MCF 10A (cell line): ENCODE measurements around the gene FKBP5. TPM values are rescaled to one million over a fixed set of nuclear protein-coding genes. Genes with fewer than 3 reads are reported as not detected.

Experiments used
- Bru-seq: library from RNA; stranded (reverse); fragments of 400-500 nt; gene quantifications from one replicate; lab custom pipeline; 2021; lab: Mats Ljungman, UMichigan
- BruChase-seq, 2 experiments: library from RNA; stranded (reverse); fragments of 400-500 nt; gene quantifications; one replicate each; lab custom pipeline; 2021; lab: Mats Ljungman, UMichigan
- BruUV-seq: library from RNA; stranded (reverse); fragments of 400-500 nt; replicated peaks from 2 replicates; lab custom pipeline; 2021; lab: Mats Ljungman, UMichigan
- CTCF ChIA-PET: fragments of 300-600 bp; sonication (Branson Sonifier 250); formaldehyde crosslinking; extraction: SDS; loops from one replicate; lab custom pipeline; 2021; ENCODE audit warnings: antibody characterized with exemption, inconsistent platforms; lab: Yijun Ruan, JAX
- POLR2A ChIA-PET: fragments of 300-600, 350-650 bp; sonication (Branson Sonifier 250); formaldehyde crosslinking; extraction: SDS; loops from one replicate; lab custom pipeline; 2020; ENCODE audit warnings: antibody characterized with exemption, inconsistent platforms; lab: Yijun Ruan, JAX
- DNase-seq: peaks from one replicate; pipeline ENCODE4 v3.0.0-alpha.2; 2018; ENCODE audit not compliant: unreplicated experiment
- H3K27ac Mint-ChIP-seq: one replicate; pipeline ENCODE4 v1.8.0; 2022; ENCODE audit warnings: mild to moderate bottlenecking, low read depth, mixed read lengths; ENCODE audit not compliant: unreplicated experiment
- H3K27me3 Mint-ChIP-seq: one replicate; pipeline ENCODE4 v1.8.0; 2022; ENCODE audit warnings: mixed read lengths; ENCODE audit not compliant: insufficient read depth, unreplicated experiment
- H3K36me3 Mint-ChIP-seq: one replicate; pipeline ENCODE4 v1.8.0; 2022; ENCODE audit warnings: mild to moderate bottlenecking, moderate library complexity, mixed read lengths; ENCODE audit not compliant: insufficient read depth, unreplicated experiment
- H3K4me1 Mint-ChIP-seq: one replicate; pipeline ENCODE4 v1.8.0; 2022; ENCODE audit warnings: mixed read lengths; ENCODE audit not compliant: insufficient read depth, unreplicated experiment
- H3K4me3 Mint-ChIP-seq: one replicate; pipeline ENCODE4 v1.8.0; 2022; ENCODE audit warnings: mild to moderate bottlenecking, moderate library complexity, mixed read lengths; ENCODE audit not compliant: unreplicated experiment
- H3K9me3 Mint-ChIP-seq: one replicate; pipeline ENCODE4 v1.8.0; 2022; ENCODE audit warnings: mixed read lengths; ENCODE audit not compliant: unreplicated experiment
- intact Hi-C: fragments of 100-400 bp; cut with micrococcal nuclease; formaldehyde crosslinking; loops from 2 replicates; pipeline ENCODE4 v1.14.1; 2022
- long read RNA-seq: library from polyadenylated mRNA; stranded (forward); transcript quantifications from one replicate; pipeline ENCODE4 v2.0.0, GENCODE V29; 2022
- total RNA-seq: library from RNA; stranded (reverse); gene quantifications from 2 replicates; pipeline ENCODE4 v1.2.3, GENCODE V29; 2022
- TF ChIP-seq, protein P1 (sequence below): fragments of 200-600 bp; IDR thresholded peaks from one replicate; pipeline ENCODE4 v1.8.0; 2022; ENCODE audit warnings: antibody characterized with exemption, mild to moderate bottlenecking; ENCODE audit not compliant: unreplicated experiment

The FKBP5 gene
- total RNA-seq (304 and 387 TPM in 2 replicates), Bru-seq, nascent RNA (percentile 97 among the genes with signal in this experiment), BruChase-seq, experiment 1, labeled RNA remaining after a 6-hour chase (percentile 95 among the genes with signal in this experiment), BruChase-seq, experiment 2, labeled RNA remaining after a 2-hour chase (percentile 96 among the genes with signal in this experiment)
- long read RNA-seq, transcript FKBP5-201 (11 exons, 3,772 nt): major isoform, 1,854 of 2,332 reads
- long read RNA-seq, partial matches to known transcripts: 88 of 2,332 reads
- long read RNA-seq, other reads (novel, unspliced or antisense): 386 of 2,332 reads

DNA sequence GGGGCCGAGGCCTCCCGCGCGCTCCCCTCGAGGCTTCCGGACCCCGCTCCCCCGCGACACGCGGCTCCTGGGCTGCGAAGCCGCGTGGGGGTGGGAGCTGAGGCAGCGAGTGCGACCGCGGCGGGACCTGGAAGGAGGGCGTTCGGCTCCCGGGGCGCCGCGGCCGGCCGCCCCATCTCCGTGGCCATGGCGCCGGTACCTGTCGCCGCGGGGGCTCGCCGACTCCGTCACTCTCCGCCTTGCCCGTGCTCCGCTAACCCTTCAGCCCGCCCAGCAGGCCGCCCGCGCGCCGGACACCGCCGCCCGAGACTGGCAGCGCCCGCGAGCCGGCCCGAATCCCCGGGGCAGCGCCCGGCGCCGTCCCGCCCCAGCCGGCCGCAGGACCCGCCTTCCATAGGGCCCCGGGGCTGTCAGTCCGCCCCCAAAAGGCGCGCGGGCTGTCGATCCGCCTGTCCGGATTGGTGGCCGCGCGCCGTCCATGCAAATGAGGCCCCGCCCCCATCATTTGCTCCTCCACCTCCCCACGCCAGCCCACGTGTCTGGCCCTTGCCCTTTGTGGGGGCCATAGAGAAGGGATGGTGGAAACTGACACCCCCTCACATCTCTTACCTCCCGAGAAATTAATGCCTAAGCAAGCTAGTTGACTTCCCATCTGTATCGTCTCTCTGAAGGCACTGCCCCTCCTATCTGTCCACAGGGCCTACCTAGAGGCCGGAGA, at the start of gene FKBP5:
TSS of gene FKBP5 (minus strand) at position 311 of the 718 bp plus-strand sequence. CDS start 46,091 bp downstream, outside the sequence.
- H3K27ac Mint-ChIP-seq: peak within 1 kb of the TSS; percentile 95
- BruUV-seq: no TSS peak
- H3K36me3 Mint-ChIP-seq: peaks cover 50% of the 10 kb centered on the region
- intact Hi-C loops: loop anchor here (1.0 to 5.0 kb wide), 2 partner anchors 40 to 86 kb away; no protein-coding TSS in a partner anchor
- H3K27me3 Mint-ChIP-seq: no peaks in the 10 kb centered on the region
- peaks cover 21% of the 10 kb centered on the region for H3K4me1 Mint-ChIP-seq
- ChIA-PET CTCF (interaction anchor here (0.6 to 2.6 kb wide), 4 partner anchors 39 to 102 kb away, joined by 3 to 11 read pairs (median 4); partner anchors contain the start of gene ARMC12), POLR2A (interaction anchor here (0.7 to 25.9 kb wide), 10 partner anchors 10 to 262 kb away, joined by 3 to 1351 read pairs (median 4); partner anchors contain the start of gene ARMC12)
- TF ChIP-seq, protein P1, sequence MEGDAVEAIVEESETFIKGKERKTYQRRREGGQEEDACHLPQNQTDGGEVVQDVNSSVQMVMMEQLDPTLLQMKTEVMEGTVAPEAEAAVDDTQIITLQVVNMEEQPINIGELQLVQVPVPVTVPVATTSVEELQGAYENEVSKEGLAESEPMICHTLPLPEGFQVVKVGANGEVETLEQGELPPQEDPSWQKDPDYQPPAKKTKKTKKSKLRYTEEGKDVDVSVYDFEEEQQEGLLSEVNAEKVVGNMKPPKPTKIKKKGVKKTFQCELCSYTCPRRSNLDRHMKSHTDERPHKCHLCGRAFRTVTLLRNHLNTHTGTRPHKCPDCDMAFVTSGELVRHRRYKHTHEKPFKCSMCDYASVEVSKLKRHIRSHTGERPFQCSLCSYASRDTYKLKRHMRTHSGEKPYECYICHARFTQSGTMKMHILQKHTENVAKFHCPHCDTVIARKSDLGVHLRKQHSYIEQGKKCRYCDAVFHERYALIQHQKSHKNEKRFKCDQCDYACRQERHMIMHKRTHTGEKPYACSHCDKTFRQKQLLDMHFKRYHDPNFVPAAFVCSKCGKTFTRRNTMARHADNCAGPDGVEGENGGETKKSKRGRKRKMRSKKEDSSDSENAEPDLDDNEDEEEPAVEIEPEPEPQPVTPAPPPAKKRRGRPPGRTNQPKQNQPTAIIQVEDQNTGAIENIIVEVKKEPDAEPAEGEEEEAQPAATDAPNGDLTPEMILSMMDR: no peak
- DNase-seq: peak; percentile 91
- peak within 1 kb of the TSS; percentile 97 for H3K4me3 Mint-ChIP-seq
- no peaks in the 10 kb centered on the region for H3K9me3 Mint-ChIP-seq

DNA sequence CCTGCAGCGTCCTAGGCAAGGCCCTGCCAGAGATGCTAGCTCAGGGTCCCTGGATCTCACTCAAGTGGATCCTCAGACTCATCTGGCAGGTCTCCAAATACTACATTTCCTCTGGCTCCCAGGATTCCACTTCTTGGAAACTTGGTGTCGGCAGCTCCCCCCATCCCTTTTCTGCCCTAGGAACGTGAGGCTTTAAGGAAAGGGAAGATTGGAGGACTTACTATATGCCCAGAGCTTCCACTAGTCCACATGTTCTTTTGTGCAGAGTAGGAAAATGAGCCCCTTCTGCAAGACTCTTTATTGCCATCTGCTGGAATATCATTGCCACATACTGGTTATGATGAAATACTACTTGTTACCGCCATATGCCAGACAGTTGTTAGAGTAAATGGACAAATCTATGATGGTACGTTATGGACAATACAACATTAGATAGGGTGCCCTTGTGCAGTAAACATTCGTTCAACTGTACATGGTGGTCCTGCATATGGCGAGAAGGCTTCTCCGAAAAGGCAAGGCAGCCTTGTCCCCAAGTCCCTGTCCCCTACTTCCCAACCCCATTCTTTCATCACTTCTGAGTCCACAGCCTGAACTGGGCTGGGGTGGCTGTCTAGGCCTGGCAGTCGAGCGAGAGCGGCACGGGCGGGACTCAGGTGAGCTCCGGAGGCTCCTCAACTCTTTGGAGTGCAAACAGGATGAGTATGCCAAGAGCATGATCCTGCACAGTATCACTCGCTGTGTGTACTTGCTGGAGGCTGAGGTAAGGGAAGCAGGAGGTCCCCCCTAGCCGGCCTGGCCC, 48.9 kb upstream of the FKBP5 start:
- no peaks in the 10 kb centered on the region for H3K36me3 Mint-ChIP-seq
- H3K4me1 Mint-ChIP-seq: peaks cover 34% of the 10 kb centered on the region
- H3K9me3 Mint-ChIP-seq: no peaks in the 10 kb centered on the region
- no TSS peak for BruUV-seq
- intact Hi-C loops: loop anchor here (1.0 to 10.0 kb wide), 6 partner anchors 153 to 439 kb away; partner anchors contain the start of gene RPL10A
- H3K4me3 Mint-ChIP-seq: no peak overlapping the region
- H3K27ac Mint-ChIP-seq: no peak overlapping the region
- peak; percentile 80 for DNase-seq
- ChIA-PET CTCF (interaction anchor here (0.6 to 5.7 kb wide), 42 partner anchors 10 to 395 kb away, joined by 3 to 90 read pairs (median 5); partner anchors contain the start of gene PPARD), POLR2A (interaction anchor here (0.7 to 17.8 kb wide), 12 partner anchors 8 to 268 kb away, joined by 3 to 1351 read pairs (median 11); partner anchors contain the start of gene FKBP5)
- TF ChIP-seq, protein P1: peak; percentile 84
- no peaks in the 10 kb centered on the region for H3K27me3 Mint-ChIP-seq

DNA sequence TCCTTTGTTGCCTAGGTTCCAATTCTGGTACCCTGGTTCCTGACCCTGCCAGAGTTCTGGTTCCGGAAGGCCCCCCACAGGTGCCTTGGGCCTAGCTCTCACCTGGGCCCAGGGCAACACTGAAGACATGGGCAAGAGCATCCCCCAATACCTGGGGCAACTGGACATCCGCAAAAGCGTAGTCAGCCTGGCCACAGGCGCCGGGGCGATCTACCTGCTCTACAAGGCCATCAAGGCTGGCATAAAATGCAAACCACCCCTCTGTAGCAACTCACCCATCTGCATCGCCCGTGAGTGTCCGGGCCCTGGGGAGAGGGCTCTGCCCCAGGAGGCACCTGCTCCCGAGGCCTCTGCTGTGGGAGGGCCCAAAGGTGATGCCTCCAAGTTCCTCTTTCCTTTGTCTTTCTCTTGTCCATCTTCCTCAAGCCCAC, 48.3 kb upstream of the FKBP5 start, which contains the start of gene ARMC12:
TSS of gene ARMC12 (plus strand) at position 51 of the 431 bp plus-strand sequence. CDS start at position 128, 77 bp downstream.
- H3K36me3 Mint-ChIP-seq: no peaks in the 10 kb centered on the region
- no peak within 1 kb of the TSS for H3K4me3 Mint-ChIP-seq
- CTCF ChIA-PET: interaction anchor here (0.5 to 5.7 kb wide), 52 partner anchors 9 to 441 kb away, joined by 3 to 90 read pairs (median 4); partner anchors contain the start of genes DEF6 and PPARD
- DNase-seq: no peak
- H3K27me3 Mint-ChIP-seq: no peaks in the 10 kb centered on the region
- intact Hi-C loops: loop anchor here (1.0 to 10.0 kb wide), 6 partner anchors 153 to 438 kb away; partner anchors contain the start of gene RPL10A
- H3K27ac Mint-ChIP-seq: no peak within 1 kb of the TSS
- POLR2A ChIA-PET: interaction anchor here (0.6 to 17.8 kb wide), 19 partner anchors 9 to 267 kb away, joined by 3 to 1351 read pairs (median 7); partner anchors contain the start of gene FKBP5
- no peaks in the 10 kb centered on the region for H3K9me3 Mint-ChIP-seq
- peaks cover 40% of the 10 kb centered on the region for H3K4me1 Mint-ChIP-seq
- TF ChIP-seq, protein P1: no peak
- BruUV-seq: no TSS peak
